HG03103 (cell line): ENCODE results near the gene FBXL3.

ENCODE experiments used
- ATAC-seq: cut with Tn5 transposase; IDR thresholded peaks from one replicate; pipeline ENCODE4 v1.9.1; 2021; ENCODE audit warnings: low read depth; ENCODE audit not compliant: unreplicated experiment

Gene FBXL3

GRCh38 chr13:77026861-77027621 lies at the start of gene FBXL3:
FBXL3 (minus strand) TSS chr13:77027159; CDS start chr13:77021860, 5,299 bp downstream.
- peak; percentile 43 for ATAC-seq

GRCh38 chr13:77067519-77067918 lies 40.6 kb upstream of the FBXL3 start:
- no peak for ATAC-seq

GRCh38 chr13:77065461-77066147 lies 38.6 kb upstream of the FBXL3 start:
- ATAC-seq = no peak

GRCh38 chr13:77062097-77062496 lies 35.1 kb upstream of the FBXL3 start:
- ATAC-seq = no peak

- no peak for ATAC-seq
These were observed 34.4 kb upstream of the FBXL3 start for GRCh38 chr13:77061362-77061761.

GRCh38 chr13:77056886-77057285 lies 29.9 kb upstream of the FBXL3 start:
- no peak for ATAC-seq

- ATAC-seq = no peak
These were observed 29.4 kb upstream of the FBXL3 start for GRCh38 chr13:77056382-77056781.

GRCh38 chr13:77055158-77055557 lies 28.2 kb upstream of the FBXL3 start:
- ATAC-seq = no peak

- ATAC-seq = no peak
These were observed 26.2 kb upstream of the FBXL3 start for GRCh38 chr13:77053192-77053591.

GRCh38 chr13:77048681-77049080 lies 21.7 kb upstream of the FBXL3 start:
- no peak for ATAC-seq

- no peak for ATAC-seq
These were observed 20.8 kb upstream of the FBXL3 start for GRCh38 chr13:77047649-77048343.

GRCh38 chr13:77042566-77043177 lies 15.7 kb upstream of the FBXL3 start:
- ATAC-seq = no peak

- no peak for ATAC-seq
These were observed 13.9 kb upstream of the FBXL3 start for GRCh38 chr13:77040835-77041234.

- ATAC-seq = no peak
These were observed 13.1 kb upstream of the FBXL3 start for GRCh38 chr13:77040076-77040475.

GRCh38 chr13:77038907-77039480 lies 12.0 kb upstream of the FBXL3 start:
- ATAC-seq = no peak

GRCh38 chr13:77036279-77036678 lies 9.3 kb upstream of the FBXL3 start:
- no peak for ATAC-seq

- ATAC-seq = no peak
These were observed 7.9 kb upstream of the FBXL3 start for GRCh38 chr13:77034881-77035280.

GRCh38 chr13:77033717-77034302 lies 6.9 kb upstream of the FBXL3 start:
- ATAC-seq = no peak

- no peak for ATAC-seq
These were observed 4.8 kb upstream of the FBXL3 start for GRCh38 chr13:77031656-77032243.

GRCh38 chr13:77029436-77029835 lies 2.5 kb upstream of the FBXL3 start:
- no peak for ATAC-seq
